Measurements from ENCODE around the gene EVA1B. TPM values are rescaled to one million over a fixed set of nuclear protein-coding genes. Genes with fewer than 3 reads are reported as not detected.
A peak's percentile ranks its signal among the peaks of the same experiment; 100 is the strongest.

The EVA1B gene
- total RNA-seq, 1 donor from 2014 or later: 56.6 TPM

DNA sequence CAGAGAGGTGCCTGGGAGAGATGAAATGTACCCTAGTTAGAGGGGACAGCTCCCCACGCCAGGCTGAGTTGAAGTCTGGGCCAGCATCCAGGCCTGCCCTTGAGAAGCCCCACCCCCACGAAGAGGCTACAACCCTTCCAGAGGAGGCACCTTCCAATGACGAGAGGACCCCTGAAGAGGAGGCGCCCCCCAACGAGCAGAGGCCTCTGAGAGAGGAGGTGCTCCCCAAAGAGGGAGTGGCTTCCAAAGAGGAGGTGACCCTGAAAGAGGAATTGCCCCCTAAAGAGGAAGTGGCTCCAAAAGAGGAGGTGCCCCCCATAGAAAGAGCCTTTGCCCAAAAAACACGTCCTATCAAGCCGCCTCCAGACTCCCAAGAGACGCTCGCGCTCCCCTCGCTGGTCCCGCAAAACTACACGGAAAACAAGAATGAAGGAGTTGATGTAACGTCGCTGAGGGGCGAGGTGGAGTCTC is 3.1 kb downstream of the EVA1B start:
- DNase-seq (ENCODE audit: low read depth): no peak

DNA sequence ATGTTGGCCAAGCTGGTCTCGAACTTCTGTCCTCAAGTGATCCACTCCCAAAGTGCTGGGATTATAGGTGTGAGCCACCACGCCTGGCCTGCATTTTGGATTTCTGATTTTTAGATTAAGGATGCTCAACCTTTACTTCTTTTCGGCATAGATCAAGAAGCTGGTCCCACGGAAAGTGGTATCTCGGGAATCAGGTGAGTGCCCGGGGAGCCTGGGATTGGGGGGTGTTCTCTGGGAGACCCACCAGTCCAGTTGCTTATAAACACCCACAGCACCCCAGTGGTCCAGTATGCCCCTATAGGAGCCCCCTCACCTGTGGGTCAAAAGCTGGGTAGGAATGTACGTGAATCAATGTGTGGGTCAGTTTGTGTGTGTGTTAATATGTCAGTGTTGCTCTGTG is 14.0 kb downstream of the EVA1B start:
- DNase-seq (ENCODE audit: low read depth): no peak

DNA sequence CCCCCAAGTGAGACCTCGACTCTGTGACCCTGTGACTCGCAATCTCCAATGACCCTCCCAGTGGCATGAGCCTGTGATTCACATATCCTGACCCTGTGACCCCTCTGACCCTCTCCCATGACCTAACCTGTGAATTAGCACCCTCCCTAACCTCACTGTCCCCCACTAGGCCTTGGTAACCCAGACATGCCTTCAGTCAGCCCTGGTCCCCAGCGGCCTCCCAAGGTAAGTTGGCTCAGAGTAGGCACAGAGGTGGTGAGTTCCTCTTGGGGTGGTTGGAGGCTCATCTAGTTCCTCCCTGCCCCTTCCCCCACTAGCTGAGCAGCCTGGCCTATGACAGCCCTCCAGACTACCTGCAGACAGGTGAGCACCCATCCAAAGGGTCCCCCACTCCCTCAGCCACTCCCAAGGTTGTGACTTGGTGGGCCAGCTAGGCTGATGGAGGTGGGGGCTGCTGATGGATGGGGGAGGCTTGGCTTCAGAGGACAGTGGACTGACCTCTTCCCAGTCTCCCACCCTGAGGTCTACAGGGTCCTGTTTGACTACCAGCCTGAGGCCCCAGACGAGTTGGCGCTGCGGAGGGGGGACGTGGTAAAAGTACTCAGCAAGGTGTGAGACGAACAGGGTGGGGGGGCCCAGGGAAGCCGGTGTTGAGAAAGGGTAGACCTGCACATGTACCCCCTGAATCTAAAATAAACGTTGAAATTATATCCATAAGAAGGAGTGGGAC is 15.7 kb downstream of the EVA1B start:
- no peak for DNase-seq (ENCODE audit: low read depth)

DNA sequence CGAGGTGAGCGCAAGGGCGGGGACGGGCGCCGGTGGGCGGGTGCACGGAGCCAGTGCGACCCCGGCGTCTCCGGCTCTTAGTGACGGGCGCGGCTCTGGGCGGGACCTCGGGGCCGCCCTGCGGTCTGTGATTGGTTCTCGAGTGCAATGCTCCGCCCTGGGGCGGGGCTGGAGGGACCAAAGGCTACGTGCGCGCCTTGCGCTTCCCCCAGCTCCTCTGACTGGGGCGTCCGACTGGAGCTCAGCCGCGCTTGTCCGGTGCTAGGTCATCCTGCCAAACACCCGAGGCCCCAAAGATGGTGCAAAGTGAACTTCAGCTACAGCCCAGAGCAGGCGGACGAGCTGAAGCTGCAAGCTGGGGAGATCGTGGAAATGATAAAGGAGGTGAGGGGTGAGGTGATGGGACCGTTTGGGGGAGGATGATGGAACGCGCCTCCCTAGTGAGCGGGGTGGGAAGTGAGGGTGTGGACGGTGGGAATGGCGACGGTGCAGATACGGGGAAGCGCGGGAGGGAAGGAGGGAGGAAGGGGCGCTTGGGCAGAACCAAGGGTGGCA is 16.5 kb downstream of the EVA1B start:
- peak; percentile 81 for DNase-seq (ENCODE audit: low read depth)

DNA sequence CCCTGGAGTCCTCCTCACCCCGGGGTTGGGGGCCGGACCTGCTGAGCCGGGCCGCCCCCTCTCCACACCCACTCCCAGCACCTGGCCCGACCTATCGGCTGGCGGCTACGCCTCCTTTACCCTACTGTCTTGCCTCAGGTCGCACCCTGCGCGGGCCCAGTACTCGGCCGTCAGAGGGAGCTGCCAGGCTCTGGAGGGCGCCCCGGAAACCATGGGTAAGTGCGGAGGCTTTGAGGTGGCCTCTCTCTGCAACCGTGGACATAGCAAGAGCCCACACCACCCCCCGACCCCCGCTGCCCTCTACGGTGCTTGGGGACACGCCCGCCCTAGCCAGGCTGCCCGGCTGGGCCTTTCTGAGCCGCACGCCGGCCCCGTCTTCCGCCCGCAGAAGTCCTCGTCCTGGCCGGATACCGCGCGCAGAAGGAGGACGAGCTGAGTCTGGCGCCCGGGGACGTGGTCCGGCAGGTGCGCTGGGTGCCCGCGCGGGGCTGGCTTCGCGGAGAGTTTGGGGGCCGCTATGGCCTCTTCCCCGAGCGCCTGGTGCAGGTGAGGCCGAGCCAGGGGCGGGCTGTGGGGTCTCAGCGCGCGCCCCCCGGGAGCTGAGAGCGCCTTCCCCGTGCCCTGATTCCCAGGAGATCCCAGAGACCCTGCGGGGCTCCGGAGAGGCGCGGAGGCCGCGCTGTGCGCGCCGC is 17.1 kb downstream of the EVA1B start, which contains the start of gene SH3D21:
SH3D21 (plus strand) TSS at position 159 of the 692 bp plus-strand sequence; CDS start at position 212, 53 bp downstream.
- no peak for DNase-seq (ENCODE audit: low read depth)

DNA sequence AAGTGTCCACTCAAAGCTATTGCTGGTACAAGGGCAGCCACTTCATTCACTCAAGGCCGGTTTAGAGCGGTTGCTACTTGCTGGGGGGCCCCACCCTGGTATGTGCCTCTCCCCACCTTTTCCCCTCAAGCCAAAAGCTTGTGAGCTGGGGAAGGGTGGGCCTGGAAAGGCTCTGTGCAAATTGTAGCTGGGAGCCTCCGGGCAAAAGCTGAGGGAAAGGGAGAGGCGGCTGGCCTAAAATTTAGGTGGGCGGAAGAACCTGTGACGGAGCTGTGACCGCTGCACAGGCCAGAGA is 17.6 kb downstream of the EVA1B start:
- peak; percentile 64 for DNase-seq (ENCODE audit: low read depth)

DNA sequence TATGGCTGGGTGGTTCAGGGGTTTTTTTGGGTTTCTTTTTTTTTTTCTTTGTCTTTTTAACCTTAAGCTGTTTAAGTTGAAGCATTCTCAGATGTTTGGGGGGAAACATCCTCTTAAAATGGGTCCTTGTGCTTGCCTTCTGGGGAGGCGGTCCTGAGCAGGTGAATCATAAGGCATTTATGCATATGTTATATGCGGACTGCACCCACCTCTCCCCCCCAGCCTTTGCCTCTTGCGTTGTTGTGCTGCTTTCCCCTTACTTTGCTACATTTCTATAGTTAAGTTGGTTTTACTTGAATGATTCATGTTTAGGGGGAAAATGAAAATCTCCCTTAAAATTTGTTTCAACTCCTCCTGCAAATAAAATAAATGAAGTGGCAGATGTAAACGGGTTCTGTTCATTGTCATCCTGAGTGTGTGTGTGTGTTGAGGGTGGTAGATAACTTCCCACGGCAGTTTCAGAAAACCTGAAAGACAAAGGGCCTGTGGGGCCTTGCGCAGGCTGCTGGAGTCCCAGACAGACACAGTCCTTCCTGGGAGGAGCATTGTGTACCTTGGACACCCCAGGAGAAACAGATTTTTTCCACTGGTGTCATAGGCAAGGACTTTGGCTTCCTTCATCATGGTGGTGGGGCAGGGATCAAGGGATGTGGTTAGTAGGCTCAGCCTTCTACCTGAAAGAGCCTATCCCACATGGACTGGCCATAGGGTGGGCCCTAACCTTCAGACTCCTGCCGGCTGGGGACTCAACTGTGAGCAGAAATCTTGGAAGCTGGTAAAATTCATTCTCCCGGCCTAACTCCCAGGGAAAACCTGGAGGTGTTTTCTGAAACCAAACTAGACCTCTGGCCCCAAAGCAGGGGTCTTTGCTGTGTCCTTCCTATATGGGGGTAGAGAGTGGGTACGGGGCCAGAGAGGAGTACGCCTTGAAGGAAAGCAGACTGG is 18.2 kb downstream of the EVA1B start:
- DNase-seq (ENCODE audit: low read depth): no peak

DNA sequence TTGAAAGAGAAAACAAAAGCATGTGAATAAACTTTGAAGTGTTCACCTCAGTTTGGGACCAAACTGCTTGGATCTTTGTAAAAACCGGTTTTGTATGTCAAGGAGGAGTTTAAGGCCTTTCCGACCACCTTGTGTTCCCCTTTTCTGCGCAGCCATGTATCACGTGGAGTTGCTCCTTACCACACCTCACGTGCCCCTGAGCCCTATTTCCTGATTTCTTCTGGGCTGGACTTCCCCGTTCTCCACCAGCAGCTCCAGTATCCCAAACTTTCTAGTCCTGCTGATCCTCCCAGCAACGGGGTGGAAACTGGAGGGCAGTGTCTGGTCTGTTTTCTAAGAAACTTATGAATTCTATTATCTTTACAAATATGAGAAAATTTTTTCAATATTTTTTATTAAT is 18.9 kb downstream of the EVA1B start:
- DNase-seq (ENCODE audit: low read depth): no peak

DNA sequence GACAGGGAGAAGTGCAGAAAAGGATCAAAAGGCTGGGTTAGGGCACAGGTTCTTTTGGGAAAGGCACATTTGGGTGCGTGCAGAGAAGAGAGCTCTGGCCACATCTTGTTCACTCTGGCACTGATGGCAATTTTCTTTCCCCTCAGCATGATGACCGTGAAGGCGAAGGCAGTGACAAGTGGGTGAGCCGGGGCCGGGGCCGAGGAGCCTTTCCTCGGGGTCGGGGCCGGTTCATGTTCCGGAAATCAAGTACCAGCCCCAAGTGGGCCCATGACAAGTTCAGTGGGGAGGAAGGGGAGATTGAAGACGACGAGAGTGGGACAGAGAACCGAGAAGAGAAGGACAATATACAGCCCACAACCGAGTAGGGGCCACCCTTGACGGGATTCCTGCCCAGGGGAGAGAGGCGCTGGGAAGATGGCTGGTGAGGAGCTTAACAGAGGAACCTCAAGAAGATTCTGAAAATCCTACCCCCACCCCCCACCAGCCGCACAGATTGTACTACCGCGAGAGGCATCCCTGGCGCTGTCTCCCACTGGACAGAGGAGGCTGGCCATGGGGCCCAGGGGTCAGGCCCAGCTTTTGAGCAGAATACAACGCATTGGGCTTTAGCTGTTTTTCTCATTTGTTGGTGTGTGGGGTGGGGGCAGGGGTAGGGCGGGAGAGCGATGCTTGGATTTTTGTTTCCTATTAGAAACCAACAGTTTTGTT is 19.6 kb downstream of the EVA1B start:
- no peak for DNase-seq (ENCODE audit: low read depth)

DNA sequence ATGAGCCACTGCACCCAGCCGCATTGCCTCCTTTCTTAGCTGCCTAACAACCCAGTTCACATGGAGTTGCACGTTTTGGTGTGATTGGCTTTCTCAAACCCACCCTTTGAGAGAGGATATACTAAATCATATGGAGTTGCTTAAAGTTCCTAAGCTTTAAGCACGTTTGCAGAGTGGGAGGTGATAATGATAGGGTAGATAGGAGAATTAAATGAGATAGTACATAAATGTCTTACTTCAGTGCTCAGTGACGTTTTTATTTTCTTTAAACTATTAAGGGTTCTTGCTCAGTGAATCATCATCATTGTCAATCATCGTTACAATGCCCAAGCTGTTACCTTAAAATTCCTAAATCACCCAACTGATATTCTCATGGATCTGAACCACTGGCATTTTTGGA is 20.2 kb downstream of the EVA1B start:
- DNase-seq (ENCODE audit: low read depth): no peak

DNA sequence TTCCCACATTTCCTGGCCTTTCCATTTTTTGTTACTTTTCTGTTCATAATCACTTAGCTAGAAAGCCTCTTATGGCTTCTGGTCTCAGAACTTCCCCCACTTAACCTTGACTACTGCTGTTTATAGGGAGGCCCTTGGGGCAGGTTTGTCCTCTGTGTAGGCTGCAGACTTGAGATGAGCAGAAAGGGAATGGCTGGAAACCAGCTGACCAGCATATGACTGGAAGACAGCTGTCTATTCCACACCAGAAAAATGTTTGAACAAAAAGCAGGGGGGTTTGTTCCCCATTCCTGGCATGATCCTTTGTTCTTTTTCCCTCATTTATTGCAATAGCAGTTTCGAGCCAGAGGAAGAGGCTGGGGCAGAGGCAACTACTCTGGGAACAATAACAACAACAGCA is 22.2 kb downstream of the EVA1B start:
- no peak for DNase-seq (ENCODE audit: low read depth)

DNA sequence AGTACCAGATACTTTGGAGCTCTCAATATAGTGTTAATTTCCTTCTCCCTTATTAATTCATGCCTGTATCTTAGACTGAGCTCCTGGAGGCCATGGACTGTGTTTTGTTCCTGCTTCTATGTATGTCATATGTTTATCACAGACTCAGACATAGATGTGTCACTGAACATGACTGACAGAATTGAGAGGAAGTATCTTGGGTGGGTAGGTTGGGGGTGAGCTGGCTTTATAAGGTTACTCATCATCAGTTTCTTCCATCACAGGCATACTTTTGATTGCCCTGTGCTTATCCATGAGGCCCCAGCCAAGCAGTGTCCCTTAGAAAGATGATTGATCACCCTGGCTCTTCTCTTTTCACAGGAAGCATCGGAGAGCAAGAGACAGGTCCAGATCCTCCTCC is 22.9 kb downstream of the EVA1B start:
- peak; percentile 28 for DNase-seq (ENCODE audit: low read depth)

DNA sequence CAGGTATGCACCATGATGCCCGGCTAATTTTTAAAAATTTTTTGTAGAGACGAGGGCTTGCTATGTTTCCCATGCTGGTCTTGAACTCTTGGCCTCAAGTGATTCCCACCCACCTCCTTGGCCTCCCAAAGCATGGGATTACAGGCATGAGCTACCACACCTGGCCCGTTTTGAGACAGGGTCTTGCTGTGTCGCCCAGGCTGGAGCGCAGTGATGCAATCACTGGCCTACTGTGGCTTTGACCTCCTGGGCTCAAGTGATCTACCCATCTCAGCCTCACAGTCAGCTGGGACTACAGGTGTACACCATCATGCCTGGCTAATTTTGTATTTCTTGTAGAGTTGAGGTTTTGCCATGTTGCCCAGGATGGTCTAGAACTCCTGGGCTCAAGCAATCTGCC is 24.8 kb downstream of the EVA1B start:
- no peak for DNase-seq (ENCODE audit: low read depth)

DNA sequence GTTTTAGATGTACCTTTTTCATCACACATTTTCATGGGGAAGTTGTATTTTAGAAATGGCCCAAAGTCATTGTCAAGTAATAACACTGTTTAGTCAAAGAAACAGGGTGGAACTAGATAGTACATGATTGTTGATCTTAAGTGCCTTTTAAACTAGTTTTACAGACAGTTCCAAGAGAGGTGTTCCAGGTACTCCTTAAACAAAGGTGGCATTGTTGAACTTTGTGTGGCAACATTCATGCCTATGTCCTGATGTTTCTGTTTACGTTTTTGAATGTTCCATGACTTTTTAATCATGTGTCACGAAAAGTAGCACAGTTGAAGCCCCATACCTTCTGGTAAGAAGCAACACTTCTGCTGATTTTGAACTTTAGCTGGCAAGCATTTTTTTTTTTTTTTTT is 26.4 kb downstream of the EVA1B start:
- DNase-seq (ENCODE audit: low read depth): no peak

DNA sequence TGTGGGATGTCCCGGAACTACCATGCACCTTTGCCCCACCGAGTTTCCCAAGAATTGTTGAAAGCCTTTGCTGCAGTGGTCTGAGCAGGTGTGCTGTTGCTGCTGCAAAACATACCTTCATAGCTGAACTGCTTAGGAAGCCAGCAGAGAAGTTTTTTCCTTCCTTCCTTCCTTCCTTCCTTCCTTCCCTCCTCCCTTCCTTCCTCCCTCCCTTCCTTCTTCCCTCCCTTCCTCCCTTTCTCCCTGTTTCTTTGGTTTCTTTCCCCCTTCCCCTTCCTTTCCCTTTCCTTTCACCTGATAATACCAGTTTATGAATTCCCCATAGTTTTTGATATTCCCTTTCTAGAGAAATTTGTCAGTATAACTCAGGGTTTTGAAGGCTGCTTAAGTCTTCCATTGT is 28.1 kb downstream of the EVA1B start:
- DNase-seq (ENCODE audit: low read depth): no peak

DNA sequence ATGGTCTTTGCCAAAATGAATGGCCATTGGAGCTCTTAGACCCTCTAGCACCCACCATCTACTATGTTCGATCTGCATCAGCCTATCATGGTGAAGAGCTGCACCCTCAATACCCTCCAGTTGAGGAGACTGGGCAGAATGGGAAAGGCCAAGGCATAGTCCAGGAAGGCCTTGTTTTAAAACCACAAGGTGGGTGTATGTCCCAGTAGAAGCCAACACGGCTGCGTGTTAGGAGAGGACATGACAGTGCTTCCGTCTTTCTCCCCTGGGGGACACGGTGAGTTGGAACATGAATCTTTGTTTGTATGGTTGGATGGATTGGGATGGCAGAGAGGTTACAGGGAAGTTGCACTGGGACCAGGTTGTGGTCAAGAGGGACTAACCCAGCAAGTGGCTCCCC is 35.9 kb downstream of the EVA1B start:
- no peak for DNase-seq (ENCODE audit: low read depth)

DNA sequence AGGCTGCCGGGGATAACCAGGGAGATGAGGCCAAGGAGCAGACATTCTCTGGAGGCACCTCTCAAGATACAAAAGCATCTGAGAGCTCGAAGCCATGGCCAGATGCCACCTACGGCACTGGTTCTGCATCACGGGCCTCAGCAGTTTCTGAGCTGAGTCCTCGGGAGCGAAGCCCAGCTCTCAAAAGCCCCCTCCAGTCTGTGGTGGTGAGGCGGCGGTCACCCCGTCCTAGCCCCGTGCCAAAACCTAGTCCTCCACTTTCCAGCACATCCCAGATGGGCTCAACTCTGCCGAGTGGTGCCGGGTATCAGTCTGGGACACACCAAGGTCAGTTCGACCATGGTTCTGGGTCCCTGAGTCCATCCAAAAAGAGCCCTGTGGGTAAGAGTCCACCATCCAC is 36.6 kb downstream of the EVA1B start:
- no peak for DNase-seq (ENCODE audit: low read depth)

DNA sequence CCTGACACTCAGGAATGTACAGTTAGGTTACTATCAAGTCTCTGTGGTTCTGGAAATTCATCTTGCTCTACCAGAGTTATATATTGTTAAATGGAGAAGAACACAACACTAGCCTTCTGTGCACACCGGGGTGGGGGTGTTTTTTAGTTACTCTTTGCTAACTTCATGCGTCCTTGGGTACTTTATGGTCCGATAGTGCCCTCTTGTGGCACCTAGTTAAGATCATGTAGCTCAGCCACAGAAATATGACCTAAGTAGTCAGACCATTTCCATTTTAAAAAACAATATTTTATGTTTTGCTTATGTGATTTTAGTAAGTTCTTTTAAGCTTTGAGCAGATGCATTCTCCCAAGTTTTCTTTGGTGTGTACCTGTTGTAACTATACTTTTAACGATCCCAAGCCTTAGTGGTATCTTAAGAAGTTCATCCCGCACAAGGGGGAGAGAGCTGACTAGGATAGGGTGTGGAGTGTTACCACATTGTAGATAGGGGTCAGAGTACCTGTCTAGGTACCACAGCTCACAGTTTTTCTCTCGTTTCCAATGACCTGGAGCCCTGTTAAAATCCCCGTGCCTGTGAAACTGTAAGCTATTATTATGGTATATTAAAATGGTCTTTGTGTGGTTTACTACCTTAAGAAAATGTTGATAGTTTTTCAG is 37.9 kb downstream of the EVA1B start:
- DNase-seq (ENCODE audit: low read depth): peak; percentile 82

DNA sequence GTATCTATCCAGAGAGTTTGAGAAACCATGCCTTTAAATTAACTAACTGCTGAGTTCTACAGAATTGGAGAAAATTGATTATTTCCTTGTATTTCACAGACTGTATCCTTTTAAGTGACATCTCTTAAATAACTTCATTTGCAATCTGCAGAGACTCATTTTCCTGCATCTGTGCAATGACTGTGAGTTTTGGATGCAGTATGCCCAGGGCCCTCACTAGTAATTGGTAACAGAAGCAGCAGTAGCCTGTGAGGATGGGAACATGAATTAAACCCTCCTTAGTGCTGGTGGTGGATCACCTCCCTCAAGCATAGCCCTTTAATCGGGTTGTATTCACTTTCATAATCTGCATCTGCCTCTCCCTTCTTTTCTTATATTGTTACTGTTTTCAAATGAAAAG is 38.9 kb downstream of the EVA1B start:
- no peak for DNase-seq (ENCODE audit: low read depth)

DNA sequence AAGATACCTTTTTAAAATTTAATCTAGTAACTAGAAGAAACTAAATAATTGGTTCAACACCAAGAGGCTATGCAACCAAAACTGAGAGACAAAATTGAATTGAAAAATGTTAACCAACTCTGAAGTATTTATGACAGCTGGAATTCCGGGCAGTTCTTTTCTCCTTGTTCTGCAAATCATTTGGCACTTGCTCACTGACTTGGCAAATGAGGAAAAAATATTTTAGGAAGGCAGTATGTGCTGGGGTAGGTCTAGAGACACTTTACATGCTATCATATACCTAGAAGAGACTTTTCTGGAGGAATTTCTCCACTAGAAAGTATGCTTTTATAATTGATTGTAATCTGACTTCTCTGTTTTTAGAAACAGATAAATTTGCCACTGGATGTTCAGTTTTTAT is 39.4 kb downstream of the EVA1B start:
- no peak for DNase-seq (ENCODE audit: low read depth)

DNA sequence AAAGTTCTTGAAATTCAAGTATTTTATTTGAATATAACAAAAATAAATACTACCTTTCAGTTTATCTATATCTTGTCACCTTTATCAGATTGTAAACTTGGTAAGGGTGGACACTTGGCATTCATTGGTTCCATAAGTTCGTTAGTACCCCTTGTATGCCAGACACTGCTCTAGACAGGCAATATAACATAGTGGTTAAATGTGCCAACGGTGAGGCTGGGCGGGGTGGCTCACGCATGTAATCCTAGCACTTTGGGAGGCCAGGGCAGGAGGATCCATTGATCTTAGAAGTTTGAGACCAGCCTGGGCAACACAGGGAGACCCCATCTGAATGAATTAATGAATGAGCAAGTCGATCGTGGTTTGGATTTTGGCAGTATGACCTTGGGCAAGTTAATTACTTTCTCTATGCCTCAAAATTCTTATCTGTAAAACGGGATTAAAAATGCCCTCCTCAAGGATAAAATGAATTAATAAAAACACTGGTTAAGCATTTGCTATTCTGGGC is 43.6 kb downstream of the EVA1B start:
- DNase-seq (ENCODE audit: low read depth): no peak
